K562 (cell line): ENCODE measurements around the gene EPGN. TPM values are rescaled to one million over a fixed set of nuclear protein-coding genes. Genes with fewer than 3 reads are reported as not detected.

ENCODE experiments used
- ATAC-seq: fragments of 200-7000 bp; cut with Tn5 transposase; 3 replicates; pipeline ENCODE4 v1.9.1; 2020; ENCODE audit warnings: moderate library complexity
- BruUV-seq: library from RNA; stranded (reverse); fragments of 400-500 nt; replicated peaks from 2 replicates; lab custom pipeline; 2021; lab: Mats Ljungman, UMichigan
- CTCF ChIA-PET: fragments of 300-600 bp; formaldehyde crosslinking; extraction: SDS; loops from one replicate; lab custom pipeline; 2021; ENCODE audit warnings: low intra/inter-chr PET ratio; lab: Yijun Ruan, JAX
- POLR2A ChIA-PET: fragments of 300-600, 350-650 bp; sonication (Branson Sonifier 250); formaldehyde crosslinking; extraction: SDS; loops from one replicate; lab custom pipeline; 2021; ENCODE audit warnings: antibody characterized with exemption, inconsistent platforms; lab: Yijun Ruan, JAX
- DNase-seq, 4 experiments: peaks; one replicate each; pipeline versions ENCODE4 v3.0.0 to v3.0.0-alpha.2; 2011 to 2018; ENCODE audit warnings: low spot score in 3 of 4, mixed read lengths in 3 of 4; ENCODE audit errors: extremely low read depth in 1 of 4
- FAIRE-seq: peaks from 2 replicates; lab custom pipeline; 2011; peaks lifted over from hg19 to GRCh38; lab: Jason Lieb, UNC
- H2AFZ ChIP-seq: 2 replicates; pipeline ENCODE4 v1.6.0; 2011; ENCODE audit warnings: low read depth, low read length, control low read depth, inconsistent platforms
- H3K27ac ChIP-seq: fragments of 200-600 bp; 3 replicates; pipeline ENCODE4 v1.8.0; 2011; ENCODE audit warnings: low read depth, mild to moderate bottlenecking, control low read depth, inconsistent platforms, low read length, moderate library complexity, mixed read lengths; ENCODE audit errors: extremely low read depth
- H3K27me3 ChIP-seq, 2 experiments: fragments of 300-600 bp in 1 of 2; 2 replicates in 1 of 2; 3 replicates in 1 of 2; pipeline versions ENCODE4 v1.6.0 to v1.8.0; 2011; ENCODE audit warnings: inconsistent platforms in 2 of 2, low read length in 2 of 2, mild to moderate bottlenecking in 1 of 2, mixed read lengths in 1 of 2, moderate library complexity in 1 of 2; ENCODE audit not compliant: control insufficient read depth in 2 of 2, insufficient read depth in 2 of 2
- H3K36me3 ChIP-seq: fragments of 300-600 bp; 3 replicates; pipeline ENCODE4 v1.8.0; 2011; ENCODE audit warnings: mild to moderate bottlenecking, low read length, inconsistent platforms; ENCODE audit not compliant: control insufficient read depth, insufficient read depth
- H3K4me1 ChIP-seq, 2 experiments: fragments of 200-600 bp in 1 of 2; replicated peaks in 1 of 2; 2 replicates in 1 of 2; 3 replicates in 1 of 2; pipeline versions ENCODE4 v1.5.1 to v1.8.0; 2011; ENCODE audit warnings: inconsistent platforms in 2 of 2, low read length in 2 of 2, mild to moderate bottlenecking in 1 of 2, mixed read lengths in 1 of 2, moderate library complexity in 1 of 2; ENCODE audit not compliant: control insufficient read depth in 2 of 2, insufficient read depth in 2 of 2
- H3K4me2 ChIP-seq: 2 replicates; pipeline ENCODE4 v1.6.1; 2011; ENCODE audit warnings: low read length, control low read depth, inconsistent platforms, mixed read lengths; ENCODE audit not compliant: insufficient read depth
- H3K4me3 ChIP-seq: fragments of 200-600 bp; sonication (generic), shearing (Covaris generic); 2 replicates; pipeline ENCODE4 v1.5.1; 2016; ENCODE audit warnings: control low read depth, inconsistent platforms
- H3K79me2 ChIP-seq: fragments of 200-600 bp; 3 replicates; pipeline ENCODE4 v1.8.0; 2011; ENCODE audit warnings: low read length, inconsistent platforms; ENCODE audit not compliant: control insufficient read depth, insufficient read depth
- H3K9ac ChIP-seq, 2 experiments: 2 replicates each; pipeline versions ENCODE4 v1.6.0 to v1.6.1; 2011; ENCODE audit warnings: low read depth in 2 of 2, low read length in 2 of 2, control low read depth in 1 of 2, inconsistent platforms in 1 of 2, mild to moderate bottlenecking in 1 of 2, mixed read lengths in 1 of 2; ENCODE audit not compliant: insufficient read depth in 1 of 2
- H3K9me1 ChIP-seq: one replicate; pipeline ENCODE4 v1.6.0; 2011; ENCODE audit warnings: inconsistent platforms, mild to moderate bottlenecking, low read length, moderate library complexity; ENCODE audit not compliant: control insufficient read depth, insufficient read depth
- H3K9me3 ChIP-seq: replicated peaks from 2 replicates; pipeline ENCODE4 v1.5.1; 2011; ENCODE audit warnings: low read depth, low read length, inconsistent platforms; ENCODE audit not compliant: control insufficient read depth, insufficient read depth
- H4K20me1 ChIP-seq: replicated peaks from 2 replicates; pipeline ENCODE4 v1.6.1; 2011; ENCODE audit warnings: low read length, inconsistent platforms, mixed read lengths; ENCODE audit not compliant: control insufficient read depth, insufficient read depth
- BRCA1 ChIP-seq, 2 experiments: fragments of 450-650 bp in 1 of 2; sonication (generic) in 1 of 2; formaldehyde crosslinking in 1 of 2; IDR thresholded peaks; 2 replicates each; pipeline versions ENCODE4 v1.5.0 to v1.6.1; 2017 to 2020; ENCODE audit warnings: mild to moderate bottlenecking in 1 of 2, missing genetic modification reagents in 1 of 2
- CEBPB ChIP-seq: fragments of 450-650 bp; IDR thresholded peaks from 2 replicates; pipeline ENCODE4 v1.6.1; 2016; ENCODE audit warnings: missing genetic modification characterization, missing compliant biosample characterization
- CEBPG ChIP-seq, 3 experiments: fragments of 200-800 bp in 1 of 3; sonication (Bioruptor generic) in 1 of 3; sonication (generic) in 1 of 3; formaldehyde crosslinking in 1 of 3; IDR thresholded peaks in 2 of 3; conservative IDR thresholded peaks in 1 of 3; 2 replicates each; pipeline versions ENCODE4 v1.6.1 to v1.8.0; 2016 to 2022; ENCODE audit warnings: missing compliant biosample characterization in 2 of 3, missing genetic modification characterization in 2 of 3, mild to moderate bottlenecking in 1 of 3, missing genetic modification reagents in 1 of 3
- ETV5 ChIP-seq: sonication (generic); formaldehyde crosslinking; IDR thresholded peaks from 2 replicates; pipeline ENCODE4 v1.4.0; 2020; ENCODE audit warnings: low read depth, mild to moderate bottlenecking, missing genetic modification reagents
- HMGN3 ChIP-seq: IDR thresholded peaks from 2 replicates; pipeline ENCODE4 v1.6.1; 2011; ENCODE audit warnings: borderline replicate concordance, low read depth, mild to moderate bottlenecking, mixed read lengths, low read length; ENCODE audit not compliant: insufficient read length; ENCODE audit errors: extremely low read depth
- HNRNPH1 ChIP-seq: fragments of 200-400 bp; formaldehyde crosslinking; optimal IDR thresholded peaks from 2 replicates; pipeline ENCODE3; 2017; ENCODE audit warnings: low read depth, mild to moderate bottlenecking, low read length, moderate library complexity
- HNRNPUL1 ChIP-seq: fragments of 200-400 bp; formaldehyde crosslinking; IDR thresholded peaks from 2 replicates; pipeline ENCODE4 v1.6.1; 2017; ENCODE audit warnings: low read length
- NEUROD1 ChIP-seq: fragments of 150-350 bp; IDR thresholded peaks from 2 replicates; pipeline ENCODE4 v1.6.1; 2014; ENCODE audit warnings: borderline replicate concordance, low read length, low read depth; ENCODE audit not compliant: partially characterized antibody
- NFRKB ChIP-seq: fragments of 450-650 bp; IDR thresholded peaks from 2 replicates; pipeline ENCODE4 v1.6.1; 2016; ENCODE audit warnings: low read depth
- PHF21A ChIP-seq: fragments of 450-650 bp; IDR thresholded peaks from 2 replicates; pipeline ENCODE4 v1.6.1; 2017; ENCODE audit warnings: low read depth, borderline replicate concordance
- RBBP5 ChIP-seq: fragments of 200-600 bp; sonication (generic); IDR thresholded peaks from 2 replicates; pipeline ENCODE4 v1.6.1; 2012; ENCODE audit warnings: borderline replicate concordance, mild to moderate bottlenecking, low read length, control low read depth, inconsistent platforms; ENCODE audit not compliant: insufficient read depth, poor library complexity, severe bottlenecking
- SIN3B ChIP-seq: fragments of 450-650 bp; IDR thresholded peaks from 2 replicates; pipeline ENCODE4 v1.6.1; 2017; ENCODE audit warnings: low read depth, mild to moderate bottlenecking, moderate library complexity
- ZBTB26 ChIP-seq: fragments of 450-650 bp; formaldehyde crosslinking; IDR thresholded peaks from 2 replicates; pipeline ENCODE4 v1.4.0; 2022; ENCODE audit warnings: missing genetic modification characterization
- ZKSCAN1 ChIP-seq: fragments of 150-350 bp; IDR thresholded peaks from 2 replicates; pipeline ENCODE4 v1.6.1; 2016; ENCODE audit warnings: low read depth, low read length
- ZKSCAN8 ChIP-seq: fragments of 200-800 bp; sonication (Bioruptor generic); IDR thresholded peaks from 2 replicates; pipeline ENCODE4 v1.6.1; 2016; ENCODE audit warnings: missing genetic modification characterization, missing compliant biosample characterization
- ZNF212 ChIP-seq: fragments of 450-650 bp; formaldehyde crosslinking; IDR thresholded peaks from 2 replicates; pipeline ENCODE4 v1.4.0; 2020; ENCODE audit warnings: mild to moderate bottlenecking
- ZNF436 ChIP-seq: fragments of 250-450, 450-650 bp; sonication (Bioruptor Pico); formaldehyde crosslinking; IDR thresholded peaks from 2 replicates; pipeline ENCODE4 v1.7.0; 2020; ENCODE audit warnings: mild to moderate bottlenecking
- WGBS: fragments of 100-300 bp; shearing (Covaris generic); methylation state at CpG from one replicate; pipeline ENCODE4 v1.1.6; 2016; ENCODE audit warnings: low coverage, mixed read lengths; ENCODE audit not compliant: insufficient coverage; ENCODE audit errors: missing lambda C conversion rate; 5-methylcytosine and 5-hydroxymethylcytosine counted together
- in situ Hi-C: fragments of 300-500 bp; cut with MboI; formaldehyde crosslinking; loops from 4 replicates; pipeline ENCODE4 v1.15.0; 2018; ENCODE audit warnings: inconsistent platforms, mixed read lengths
- intact Hi-C: fragments of 100-400 bp; cut with micrococcal nuclease; formaldehyde crosslinking; loops from 2 replicates; pipeline ENCODE4 v1.14.2; 2022
- polyA plus RNA-seq, 8 experiments: library from polyadenylated mRNA; depleted of rRNA in 4 of 8; stranded (reverse) in 5 of 8; unstranded in 3 of 8; fragments of >200 nt; fragmentation: Nextera tagmentation in 2 of 8; fragmentation: Illumina TruSeq in 1 of 8; extraction: Ambion mirVana in 2 of 8; extraction: Trizol in 1 of 8; gene quantifications; 2 replicates each; pipeline versions ENCODE4 v1.2.1 to v1.2.3, GENCODE V29; 2011 to 2014; ENCODE audit warnings: inconsistent platforms in 1 of 8, missing spikeins in 1 of 8
- total RNA-seq, 7 experiments: library from RNA; depleted of rRNA in 6 of 7; stranded (reverse); fragments of >200 nt in 6 of 7; fragmentation: Illumina TruSeq in 2 of 7; extraction: Trizol in 2 of 7; gene quantifications; 2 replicates each; pipeline versions ENCODE4 v1.2.1 to v1.2.3, GENCODE V29; 2011 to 2021; ENCODE audit warnings: low replicate concordance in 1 of 7
- TF ChIP-seq, protein P1 (sequence below): fragments of 450-650 bp; IDR thresholded peaks from 2 replicates; pipeline ENCODE4 v1.6.1; 2016; ENCODE audit warnings: low read depth, mild to moderate bottlenecking, moderate library complexity
- TF ChIP-seq, protein P2 (sequence below): fragments of 250-450 bp; sonication (Bioruptor Pico); IDR thresholded peaks from 2 replicates; pipeline ENCODE4 v1.5.0; 2020; ENCODE audit warnings: mild to moderate bottlenecking, borderline replicate concordance

Gene EPGN
- total and polyA plus RNA-seq, 9 of the 15 experiments (the other 6 are each of a cell fraction or from before 2014, with no cell fraction given), result 0.10 to 0.56 TPM; not detected in 7

GRCh38 chr4:74338792-74339333 lies 30.6 kb downstream of the EPGN start:
- Histone ChIP-seq H3K9ac (no peak overlapping the region), H3K4me1 (peaks cover 2 to 6% of the 10 kb centered on the region in 2 experiments; a peak in 4 of 5 replicates), H3K27ac (no peak overlapping the region), H3K79me2 (no peaks in the 10 kb centered on the region), H3K9me1 (no peaks in the 10 kb centered on the region), H3K4me3 (no peak overlapping the region), H3K27me3 (no peaks in the 10 kb centered on the region), H3K36me3 (no peaks in the 10 kb centered on the region), H2AFZ (no peak overlapping the region), H3K4me2 (no peak overlapping the region), H3K9me3 (peaks cover 2% of the 10 kb centered on the region), H4K20me1 (no peaks in the 10 kb centered on the region)
- 65% methylated on average over 4 of the region's 4 CpGs for WGBS
- in situ Hi-C loops, result no loop called here
- ChIA-PET POLR2A (no interaction called here), CTCF (no interaction called here)
- DNase-seq (no peak), ATAC-seq (no peak), FAIRE-seq (no peak)
- BruUV-seq, result no TSS peak
- intact Hi-C loops, result loop anchor here (10.0 kb wide), 1 partner anchor 624 kb away; no protein-coding TSS in a partner anchor
- TF ChIP-seq RBBP5 (no peak), SIN3B (no peak), HNRNPUL1 (no peak), NEUROD1 (no peak), ZNF212 (CRISPR knock-in tag) (no peak), CEBPG (CRISPR knock-in tag; IDR thresholded peaks at IDR 0.05) (no peak), CEBPG (tag; conservative IDR thresholded peaks at IDR 0.05 in 1 of 2, IDR thresholded peaks at IDR 0.05 in 1 of 2) (peak; percentile 42 to 53; a peak in 1 of 4 replicates), ZNF436 (CRISPR knock-in tag) (no peak), HNRNPH1 (peak; percentile 40), CEBPB (tag) (peak; percentile 86), ZKSCAN8 (CRISPR knock-in tag) (no peak), HMGN3 (no peak), ZBTB26 (CRISPR knock-in tag) (no peak), ZKSCAN1 (no peak), ETV5 (CRISPR knock-in tag) (no peak), NFRKB (no peak), PHF21A (no peak), BRCA1 (IDR thresholded peaks at IDR 0.05) (no peak), BRCA1 (CRISPR knock-in tag; IDR thresholded peaks at IDR 0.05) (no peak)
- TF ChIP-seq, protein P1, sequence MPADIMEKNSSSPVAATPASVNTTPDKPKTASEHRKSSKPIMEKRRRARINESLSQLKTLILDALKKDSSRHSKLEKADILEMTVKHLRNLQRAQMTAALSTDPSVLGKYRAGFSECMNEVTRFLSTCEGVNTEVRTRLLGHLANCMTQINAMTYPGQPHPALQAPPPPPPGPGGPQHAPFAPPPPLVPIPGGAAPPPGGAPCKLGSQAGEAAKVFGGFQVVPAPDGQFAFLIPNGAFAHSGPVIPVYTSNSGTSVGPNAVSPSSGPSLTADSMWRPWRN, result no peak
- TF ChIP-seq, protein P2, sequence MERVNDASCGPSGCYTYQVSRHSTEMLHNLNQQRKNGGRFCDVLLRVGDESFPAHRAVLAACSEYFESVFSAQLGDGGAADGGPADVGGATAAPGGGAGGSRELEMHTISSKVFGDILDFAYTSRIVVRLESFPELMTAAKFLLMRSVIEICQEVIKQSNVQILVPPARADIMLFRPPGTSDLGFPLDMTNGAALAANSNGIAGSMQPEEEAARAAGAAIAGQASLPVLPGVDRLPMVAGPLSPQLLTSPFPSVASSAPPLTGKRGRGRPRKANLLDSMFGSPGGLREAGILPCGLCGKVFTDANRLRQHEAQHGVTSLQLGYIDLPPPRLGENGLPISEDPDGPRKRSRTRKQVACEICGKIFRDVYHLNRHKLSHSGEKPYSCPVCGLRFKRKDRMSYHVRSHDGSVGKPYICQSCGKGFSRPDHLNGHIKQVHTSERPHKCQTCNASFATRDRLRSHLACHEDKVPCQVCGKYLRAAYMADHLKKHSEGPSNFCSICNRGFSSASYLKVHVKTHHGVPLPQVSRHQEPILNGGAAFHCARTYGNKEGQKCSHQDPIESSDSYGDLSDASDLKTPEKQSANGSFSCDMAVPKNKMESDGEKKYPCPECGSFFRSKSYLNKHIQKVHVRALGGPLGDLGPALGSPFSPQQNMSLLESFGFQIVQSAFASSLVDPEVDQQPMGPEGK, result no peak
